GM23338 (cell line): Measurements from ENCODE around the gene CENPB. TPM values are rescaled to one million over a fixed set of nuclear protein-coding genes. Genes with fewer than 3 reads are reported as not detected.

Experiments
- CREB1 ChIP-seq: fragments of 250-450 bp; sonication (Bioruptor Pico); IDR thresholded peaks from 2 replicates; pipeline ENCODE4 v1.5.0; 2020; ENCODE audit warnings: low read depth, mild to moderate bottlenecking, moderate library complexity
- EZH2 ChIP-seq: fragments of 200-600 bp; sonication (generic); IDR thresholded peaks from one replicate; pipeline ENCODE4 v1.8.0; 2017; ENCODE audit warnings: antibody characterized with exemption, mild to moderate bottlenecking, low read depth; ENCODE audit not compliant: unreplicated experiment
- EZH2phosphoT487 ChIP-seq: fragments of 200-600 bp; sonication (generic); IDR thresholded peaks from one replicate; pipeline ENCODE4 v1.8.1; 2018; ENCODE audit warnings: antibody characterized with exemption; ENCODE audit not compliant: unreplicated experiment
- JUNB ChIP-seq: IDR thresholded peaks from one replicate; pipeline ENCODE4 v1.6.1; 2016; ENCODE audit warnings: antibody characterized with exemption; ENCODE audit not compliant: unreplicated experiment
- NANOG ChIP-seq: IDR thresholded peaks from 2 replicates; pipeline ENCODE4 v1.6.1; 2016; ENCODE audit warnings: antibody characterized with exemption, borderline replicate concordance
- POLR2AphosphoS5 ChIP-seq: IDR thresholded peaks from 2 replicates; pipeline ENCODE4 v1.6.1; 2016; ENCODE audit warnings: antibody characterized with exemption, low read depth
- STAT1 ChIP-seq: IDR thresholded peaks from one replicate; pipeline ENCODE4 v1.6.1; 2016; ENCODE audit warnings: antibody characterized with exemption; ENCODE audit not compliant: unreplicated experiment
- ZNF114 ChIP-seq: fragments of 250-450 bp; sonication (Bioruptor Pico); IDR thresholded peaks from 2 replicates; pipeline ENCODE4 v1.5.0; 2020; ENCODE audit warnings: mild to moderate bottlenecking, moderate library complexity
- polyA plus RNA-seq: library from polyadenylated mRNA; unstranded; fragments of >200 nt; fragmentation: Nextera tagmentation; extraction: Ambion mirVana; gene quantifications from 2 replicates; pipeline ENCODE4 v1.2.1, GENCODE V29; 2016
- total RNA-seq: library from RNA; depleted of rRNA; stranded (reverse); fragments of >200 nt; shearing (Covaris generic); gene quantifications from 2 replicates; pipeline ENCODE4 v1.2.3, GENCODE V29; 2014; rRNA removed
- TF ChIP-seq, protein P1 (sequence below): IDR thresholded peaks from one replicate; pipeline ENCODE4 v1.6.1; 2018; ENCODE audit warnings: antibody characterized with exemption; ENCODE audit not compliant: unreplicated experiment
- TF ChIP-seq, protein P2 (sequence below), 2 experiments: fragments of 200-600 bp in 1 of 2; sonication (generic) in 1 of 2; conservative IDR thresholded peaks; 2 replicates each; pipeline versions ENCODE4 v1.5.1 to v1.6.1; 2016 to 2017; ENCODE audit warnings: antibody characterized with exemption in 2 of 2, low read depth in 2 of 2, mild to moderate bottlenecking in 2 of 2, moderate library complexity in 1 of 2
- TF ChIP-seq, protein P3 (sequence below): IDR thresholded peaks from 2 replicates; pipeline ENCODE4 v1.6.1; 2016; ENCODE audit warnings: antibody characterized with exemption

Gene CENPB
- total and polyA plus RNA-seq, 2 experiments from 2014 or later = 10.8 to 52.1 TPM

DNA sequence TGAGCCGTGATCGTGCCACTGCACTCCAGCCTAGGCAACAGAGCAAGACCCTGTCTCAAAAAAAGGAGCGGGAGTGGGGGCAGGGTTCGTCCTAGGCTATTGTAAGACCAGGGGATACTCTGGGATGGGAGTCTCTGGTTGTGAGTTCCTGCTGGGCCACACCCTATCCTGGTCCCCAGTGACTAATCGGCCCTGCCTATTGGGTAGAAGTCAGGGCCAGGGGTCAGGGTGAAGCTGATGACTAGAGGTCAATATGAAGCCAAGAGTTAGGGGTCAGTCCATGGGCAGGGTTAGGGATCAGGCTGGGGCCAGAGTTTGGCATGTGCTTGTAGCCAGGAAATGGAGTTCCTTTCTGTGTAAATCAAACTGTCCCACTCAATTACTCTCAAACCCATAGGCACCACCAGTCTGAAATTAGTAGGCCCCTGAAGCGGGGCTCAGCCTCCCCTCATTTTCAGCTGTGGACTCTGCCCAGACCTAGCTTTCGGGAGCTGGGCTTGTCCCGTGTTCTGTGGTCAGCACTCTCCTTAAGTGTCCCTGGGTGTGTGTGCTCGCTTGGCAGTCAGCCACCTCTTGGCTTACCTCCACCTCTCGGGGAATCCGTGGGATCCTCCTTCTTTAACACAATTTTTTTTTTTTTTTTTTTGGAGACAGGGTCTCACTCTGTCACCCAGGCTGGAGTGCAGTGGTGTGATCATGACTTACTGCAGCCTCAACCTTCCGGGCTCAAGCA lies 52.3 kb downstream of the CENPB start (continued):
- TF ChIP-seq, protein P1, sequence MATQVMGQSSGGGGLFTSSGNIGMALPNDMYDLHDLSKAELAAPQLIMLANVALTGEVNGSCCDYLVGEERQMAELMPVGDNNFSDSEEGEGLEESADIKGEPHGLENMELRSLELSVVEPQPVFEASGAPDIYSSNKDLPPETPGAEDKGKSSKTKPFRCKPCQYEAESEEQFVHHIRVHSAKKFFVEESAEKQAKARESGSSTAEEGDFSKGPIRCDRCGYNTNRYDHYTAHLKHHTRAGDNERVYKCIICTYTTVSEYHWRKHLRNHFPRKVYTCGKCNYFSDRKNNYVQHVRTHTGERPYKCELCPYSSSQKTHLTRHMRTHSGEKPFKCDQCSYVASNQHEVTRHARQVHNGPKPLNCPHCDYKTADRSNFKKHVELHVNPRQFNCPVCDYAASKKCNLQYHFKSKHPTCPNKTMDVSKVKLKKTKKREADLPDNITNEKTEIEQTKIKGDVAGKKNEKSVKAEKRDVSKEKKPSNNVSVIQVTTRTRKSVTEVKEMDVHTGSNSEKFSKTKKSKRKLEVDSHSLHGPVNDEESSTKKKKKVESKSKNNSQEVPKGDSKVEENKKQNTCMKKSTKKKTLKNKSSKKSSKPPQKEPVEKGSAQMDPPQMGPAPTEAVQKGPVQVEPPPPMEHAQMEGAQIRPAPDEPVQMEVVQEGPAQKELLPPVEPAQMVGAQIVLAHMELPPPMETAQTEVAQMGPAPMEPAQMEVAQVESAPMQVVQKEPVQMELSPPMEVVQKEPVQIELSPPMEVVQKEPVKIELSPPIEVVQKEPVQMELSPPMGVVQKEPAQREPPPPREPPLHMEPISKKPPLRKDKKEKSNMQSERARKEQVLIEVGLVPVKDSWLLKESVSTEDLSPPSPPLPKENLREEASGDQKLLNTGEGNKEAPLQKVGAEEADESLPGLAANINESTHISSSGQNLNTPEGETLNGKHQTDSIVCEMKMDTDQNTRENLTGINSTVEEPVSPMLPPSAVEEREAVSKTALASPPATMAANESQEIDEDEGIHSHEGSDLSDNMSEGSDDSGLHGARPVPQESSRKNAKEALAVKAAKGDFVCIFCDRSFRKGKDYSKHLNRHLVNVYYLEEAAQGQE = no peak
- no peak for TF ChIP-seq NANOG
- TF ChIP-seq POLR2AphosphoS5 = no peak
- TF ChIP-seq STAT1 = no peak
- TF ChIP-seq, protein P2, sequence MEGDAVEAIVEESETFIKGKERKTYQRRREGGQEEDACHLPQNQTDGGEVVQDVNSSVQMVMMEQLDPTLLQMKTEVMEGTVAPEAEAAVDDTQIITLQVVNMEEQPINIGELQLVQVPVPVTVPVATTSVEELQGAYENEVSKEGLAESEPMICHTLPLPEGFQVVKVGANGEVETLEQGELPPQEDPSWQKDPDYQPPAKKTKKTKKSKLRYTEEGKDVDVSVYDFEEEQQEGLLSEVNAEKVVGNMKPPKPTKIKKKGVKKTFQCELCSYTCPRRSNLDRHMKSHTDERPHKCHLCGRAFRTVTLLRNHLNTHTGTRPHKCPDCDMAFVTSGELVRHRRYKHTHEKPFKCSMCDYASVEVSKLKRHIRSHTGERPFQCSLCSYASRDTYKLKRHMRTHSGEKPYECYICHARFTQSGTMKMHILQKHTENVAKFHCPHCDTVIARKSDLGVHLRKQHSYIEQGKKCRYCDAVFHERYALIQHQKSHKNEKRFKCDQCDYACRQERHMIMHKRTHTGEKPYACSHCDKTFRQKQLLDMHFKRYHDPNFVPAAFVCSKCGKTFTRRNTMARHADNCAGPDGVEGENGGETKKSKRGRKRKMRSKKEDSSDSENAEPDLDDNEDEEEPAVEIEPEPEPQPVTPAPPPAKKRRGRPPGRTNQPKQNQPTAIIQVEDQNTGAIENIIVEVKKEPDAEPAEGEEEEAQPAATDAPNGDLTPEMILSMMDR (conservative IDR thresholded peaks at IDR 0.05; ENCODE audit: low read depth in 2 of 2) = no peak
- no peak for TF ChIP-seq EZH2
- TF ChIP-seq CREB1 (CRISPR knock-in tag) = no peak
- no peak for TF ChIP-seq EZH2phosphoT487
- no peak for TF ChIP-seq JUNB
- TF ChIP-seq, protein P3, sequence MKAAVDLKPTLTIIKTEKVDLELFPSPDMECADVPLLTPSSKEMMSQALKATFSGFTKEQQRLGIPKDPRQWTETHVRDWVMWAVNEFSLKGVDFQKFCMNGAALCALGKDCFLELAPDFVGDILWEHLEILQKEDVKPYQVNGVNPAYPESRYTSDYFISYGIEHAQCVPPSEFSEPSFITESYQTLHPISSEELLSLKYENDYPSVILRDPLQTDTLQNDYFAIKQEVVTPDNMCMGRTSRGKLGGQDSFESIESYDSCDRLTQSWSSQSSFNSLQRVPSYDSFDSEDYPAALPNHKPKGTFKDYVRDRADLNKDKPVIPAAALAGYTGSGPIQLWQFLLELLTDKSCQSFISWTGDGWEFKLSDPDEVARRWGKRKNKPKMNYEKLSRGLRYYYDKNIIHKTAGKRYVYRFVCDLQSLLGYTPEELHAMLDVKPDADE = no peak
- TF ChIP-seq ZNF114 (CRISPR knock-in tag) = no peak

Other genes starting within 250 kb of the CENPB start
- not detected in 2 replicates for gene GFRA4, start 123.3 kb downstream of the CENPB start, total RNA-seq
- 0.30 TPM in 1 of 2 replicates, not detected in the other for gene GFRA4, start 123.3 kb downstream of the CENPB start, polyA plus RNA-seq
- 4.0 and 6.0 TPM in 2 replicates for gene ADAM33, start 104.7 kb downstream of the CENPB start, total RNA-seq
- 2.4 and 2.8 TPM in 2 replicates for gene ADAM33, start 104.7 kb downstream of the CENPB start, polyA plus RNA-seq
- not detected in 2 replicates for gene SIGLEC1, start 74.1 kb downstream of the CENPB start, total RNA-seq
- gene SIGLEC1, start 74.1 kb downstream of the CENPB start, polyA plus RNA-seq = not detected in 2 replicates
- gene HSPA12B, start 54.1 kb downstream of the CENPB start, total RNA-seq = 6.4 and 6.5 TPM in 2 replicates
- gene HSPA12B, start 54.1 kb downstream of the CENPB start, polyA plus RNA-seq = 2.8 and 3.3 TPM in 2 replicates
- 79.0 and 86.6 TPM in 2 replicates for gene ADISSP, start 19.0 kb downstream of the CENPB start, total RNA-seq
- 126 and 131 TPM in 2 replicates for gene ADISSP, start 19.0 kb downstream of the CENPB start, polyA plus RNA-seq
- 0.69 and 1.3 TPM in 2 replicates for gene SPEF1, start 5.3 kb downstream of the CENPB start, total RNA-seq
- 0.68 and 0.85 TPM in 2 replicates for gene SPEF1, start 5.3 kb downstream of the CENPB start, polyA plus RNA-seq
- 19.9 and 33.0 TPM in 2 replicates for gene CDC25B, start 9.6 kb upstream of the CENPB start, total RNA-seq
- 9.8 and 10.5 TPM in 2 replicates for gene CDC25B, start 9.6 kb upstream of the CENPB start, polyA plus RNA-seq
- 1.2 and 1.8 TPM in 2 replicates for gene AP5S1, start 33.8 kb upstream of the CENPB start, total RNA-seq
- 1.8 and 2.8 TPM in 2 replicates for gene AP5S1, start 33.8 kb upstream of the CENPB start, polyA plus RNA-seq
- gene MAVS, start 60.1 kb upstream of the CENPB start, total RNA-seq = 21.8 and 21.9 TPM in 2 replicates
- gene MAVS, start 60.1 kb upstream of the CENPB start, polyA plus RNA-seq = 4.4 and 5.2 TPM in 2 replicates
- 63.4 and 72.0 TPM in 2 replicates for gene PANK2, start 102.6 kb upstream of the CENPB start, total RNA-seq
- 36.1 and 36.8 TPM in 2 replicates for gene PANK2, start 102.6 kb upstream of the CENPB start, polyA plus RNA-seq
- gene RNF24, start 228.8 kb upstream of the CENPB start, total RNA-seq = 6.9 and 10.0 TPM in 2 replicates
- gene RNF24, start 228.8 kb upstream of the CENPB start, polyA plus RNA-seq = 10.2 and 10.3 TPM in 2 replicates